Tibial nerve (tissue), 4 donors: Measurements from ENCODE around the gene EFNB2. TPM values are rescaled to one million over a fixed set of nuclear protein-coding genes. Genes with fewer than 3 reads are reported as not detected.

Source experiments
- DNase-seq, 2 donors: peaks; one replicate each; pipeline ENCODE4 v3.0.0-alpha.2; 2019; ENCODE audit warnings: low spot score in 2 of 2
- H3K27ac ChIP-seq, 4 donors: fragments of 200-600 bp; sonication (generic) in 3 of 4; one replicate each; pipeline ENCODE4 v1.5.1; 2017 to 2019; ENCODE audit warnings: mild to moderate bottlenecking in 1 of 4
- H3K27me3 ChIP-seq, 2 donors: fragments of 200-600 bp; sonication (generic) in 1 of 2; one replicate each; pipeline versions ENCODE4 v1.5.1 to v1.6.0; 2017 to 2019
- H3K36me3 ChIP-seq, 3 donors: fragments of 200-600 bp; sonication (generic); one replicate each; pipeline ENCODE4 v1.5.1; 2018 to 2019
- H3K4me1 ChIP-seq, 4 donors: fragments of 200-600 bp; sonication (generic) in 3 of 4; one replicate each; pipeline ENCODE4 v1.5.1; 2017 to 2019
- H3K4me3 ChIP-seq, 4 donors: fragments of 200-600 bp; sonication (generic) in 3 of 4; one replicate each; pipeline ENCODE4 v1.5.1; 2017 to 2019; ENCODE audit warnings: mild to moderate bottlenecking in 1 of 4, moderate library complexity in 1 of 4
- H3K9me3 ChIP-seq, 4 donors: fragments of 200-600 bp; sonication (generic) in 3 of 4; one replicate each; pipeline ENCODE4 v1.5.1; 2017 to 2019
- CTCF ChIP-seq, 5 experiments: fragments of 200-600 bp in 3 of 5; fragments of 450-650 bp in 2 of 5; sonication (generic) in 3 of 5; IDR thresholded peaks; one replicate each; pipeline ENCODE4 v1.5.1; 2016 to 2019; ENCODE audit warnings: antibody characterized with exemption in 5 of 5, mild to moderate bottlenecking in 3 of 5, moderate library complexity in 2 of 5
- EP300 ChIP-seq, 2 donors: sonication (generic); formaldehyde crosslinking; IDR thresholded peaks; one replicate each; pipeline ENCODE4 v1.6.1; 2017; ENCODE audit warnings: antibody characterized with exemption in 2 of 2, mild to moderate bottlenecking in 1 of 2
- POLR2A ChIP-seq, 2 donors: fragments of 450-650 bp; IDR thresholded peaks; one replicate each; pipeline ENCODE4 v1.6.1; 2017; ENCODE audit warnings: antibody characterized with exemption in 2 of 2, mild to moderate bottlenecking in 2 of 2, moderate library complexity in 2 of 2
- WGBS, 2 donors: methylation state at CpG; one replicate each; pipeline ENCODE4 v1.1.5; 2018; 5-methylcytosine and 5-hydroxymethylcytosine counted together
- total RNA-seq, 4 donors: library from RNA; depleted of rRNA; stranded (reverse); fragments of >200 nt; gene quantifications; one replicate each; pipeline ENCODE4 v1.1.0, GENCODE V29; 2016

The EFNB2 gene
- total RNA-seq, 4 donors from 2014 or later = 12.6 to 20.8 (median 18.3) TPM

GRCh38 chr13:106445996-106446395 lies 89.5 kb downstream of the EFNB2 start:
- WGBS, 2 donors = 77 to 83% methylated on average over 4 of the region's 4 CpGs
- DNase-seq = no peak
- Histone ChIP-seq H3K27me3 (no peaks in the 10 kb centered on the region), H3K9me3 (no peaks in the 10 kb centered on the region), H3K4me1 (no peaks in the 10 kb centered on the region), H3K4me3 (no peak overlapping the region), H3K27ac (no peak overlapping the region), H3K36me3 (no peaks in the 10 kb centered on the region)
- TF ChIP-seq POLR2A (IDR thresholded peaks at IDR 0.05) (no peak), EP300 (IDR thresholded peaks at IDR 0.05) (no peak), CTCF (IDR thresholded peaks at IDR 0.05) (no peak)

GRCh38 chr13:106443607-106444322 lies 91.7 kb downstream of the EFNB2 start:
- TF ChIP-seq EP300 (IDR thresholded peaks at IDR 0.05) (no peak), CTCF (IDR thresholded peaks at IDR 0.05) (no peak), POLR2A (IDR thresholded peaks at IDR 0.05) (no peak)
- H3K4me1 ChIP-seq = no peaks in the 10 kb centered on the region
- no peak for DNase-seq
- WGBS, 2 donors = 64 to 69% methylated on average over 11 of the region's 11 CpGs
- H3K27ac ChIP-seq = no peak overlapping the region
- no peak overlapping the region for H3K4me3 ChIP-seq
- no peaks in the 10 kb centered on the region for H3K9me3 ChIP-seq
- H3K36me3 ChIP-seq = no peaks in the 10 kb centered on the region
- H3K27me3 ChIP-seq = no peaks in the 10 kb centered on the region

DNA sequence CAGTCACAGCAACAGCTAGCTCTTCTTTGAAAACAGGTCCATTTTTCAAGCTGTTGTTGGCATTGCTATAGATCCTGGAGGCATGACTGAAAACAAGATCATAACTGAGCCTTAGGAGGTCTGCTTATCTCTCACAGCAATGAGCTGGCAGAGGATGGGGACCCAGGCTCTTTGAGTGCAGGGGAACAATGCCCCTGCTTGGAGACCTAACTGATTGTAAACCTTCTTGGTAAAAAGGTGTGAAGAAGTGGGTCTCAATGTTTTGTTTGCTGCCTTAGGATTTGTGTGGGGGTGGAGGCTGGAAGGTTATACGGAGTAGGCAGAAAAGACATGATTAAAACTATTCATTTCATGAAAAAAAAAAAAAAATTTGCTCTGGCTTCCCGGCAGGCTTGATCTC lies 94.6 kb downstream of the EFNB2 start:
- 16 to 34% methylated on average over 2 of the region's 2 CpGs for WGBS, 2 donors
- TF ChIP-seq EP300 (IDR thresholded peaks at IDR 0.05) (no peak), POLR2A (IDR thresholded peaks at IDR 0.05) (no peak), CTCF (IDR thresholded peaks at IDR 0.05) (no peak)
- Histone ChIP-seq H3K27ac (no peak overlapping the region), H3K9me3 (no peaks in the 10 kb centered on the region), H3K4me3 (no peak overlapping the region), H3K27me3 (no peaks in the 10 kb centered on the region), H3K36me3 (no peaks in the 10 kb centered on the region), H3K4me1 (no peaks in the 10 kb centered on the region)
- DNase-seq = no peak

Other genes with a start within 250 kb of the EFNB2 start
- 100 to 1,000 TPM; 115 to 148 (median 138) TPM for gene ARGLU1, start 32.5 kb upstream of the EFNB2 start, total RNA-seq